ENCODE data around the gene PLPP2.

PLPP2 gene

GRCh38 chr19:328025-328505 lies 36.9 kb upstream of the PLPP2 start:
- Histone ChIP-seq H3K4me3 (ENCODE audit: low read length in 2 of 2) (no peak overlapping the region), H3K27ac (ENCODE audit: low read length) (no peak overlapping the region), H3K27me3 (ENCODE audit: control insufficient read depth in 1 of 2, insufficient read depth in 2 of 2, low read length in 2 of 2) (no peaks in the 10 kb centered on the region), H3K36me3 (ENCODE audit: control insufficient read depth in 2 of 2, insufficient read depth in 2 of 2, low read length in 2 of 2) (peaks cover 51 to 67% of the 10 kb centered on the region in 2 donors), H3K9ac (ENCODE audit: low read length in 2 of 2) (no peak overlapping the region), H3K9me3 (ENCODE audit: control insufficient read depth in 2 of 2, low read length in 2 of 2) (peaks cover 0 to 3% of the 10 kb centered on the region in 2 donors), H3K4me1 (ENCODE audit: control insufficient read depth, insufficient read depth, low read length) (no peaks in the 10 kb centered on the region)

DNA sequence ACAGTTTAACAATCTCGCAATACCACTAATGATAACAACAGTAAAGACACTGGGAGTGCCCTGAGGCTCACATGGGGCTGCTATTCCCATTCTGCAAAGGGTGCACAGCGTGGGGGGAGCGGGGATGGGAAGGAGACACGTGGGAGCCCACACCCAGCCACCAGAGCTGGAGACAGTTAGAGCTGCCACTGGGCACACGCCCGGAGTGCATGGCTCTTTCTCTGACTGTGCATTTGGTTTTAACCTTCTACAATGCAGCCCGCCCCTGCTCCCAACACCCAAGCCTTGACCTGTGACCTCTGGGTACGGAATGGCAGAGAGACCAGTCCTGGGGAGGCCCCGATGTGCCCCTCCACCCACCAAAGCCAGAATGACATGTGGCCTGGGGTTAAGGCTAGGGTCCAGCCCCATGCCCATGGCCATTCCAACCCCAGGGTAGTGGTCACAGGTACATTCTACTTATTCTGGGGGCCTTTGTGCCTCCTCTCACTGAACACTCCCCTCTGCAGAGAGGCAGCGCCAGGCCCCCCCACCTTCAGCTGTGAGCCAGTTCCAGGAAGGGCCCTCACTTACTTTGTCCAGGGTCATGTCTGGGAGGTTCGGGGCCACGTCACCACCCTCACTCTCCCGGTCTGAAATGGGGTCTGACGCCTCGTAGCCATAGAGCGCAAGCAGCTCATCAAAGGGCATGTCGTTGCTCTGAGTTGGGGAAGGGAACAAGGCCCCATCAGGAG lies 36.3 kb upstream of the PLPP2 start:
- Histone ChIP-seq H3K9me3 (ENCODE audit: control insufficient read depth in 2 of 2, low read length in 2 of 2) (peaks cover 0 to 3% of the 10 kb centered on the region in 2 donors), H3K4me1 (ENCODE audit: control insufficient read depth, insufficient read depth, low read length) (no peaks in the 10 kb centered on the region), H3K9ac (ENCODE audit: low read length in 2 of 2) (no peak overlapping the region), H3K36me3 (ENCODE audit: control insufficient read depth in 2 of 2, insufficient read depth in 2 of 2, low read length in 2 of 2) (peaks cover 56 to 71% of the 10 kb centered on the region in 2 donors), H3K27ac (ENCODE audit: low read length) (no peak overlapping the region), H3K27me3 (ENCODE audit: control insufficient read depth in 1 of 2, insufficient read depth in 2 of 2, low read length in 2 of 2) (no peaks in the 10 kb centered on the region), H3K4me3 (ENCODE audit: low read length in 2 of 2) (no peak overlapping the region)

DNA sequence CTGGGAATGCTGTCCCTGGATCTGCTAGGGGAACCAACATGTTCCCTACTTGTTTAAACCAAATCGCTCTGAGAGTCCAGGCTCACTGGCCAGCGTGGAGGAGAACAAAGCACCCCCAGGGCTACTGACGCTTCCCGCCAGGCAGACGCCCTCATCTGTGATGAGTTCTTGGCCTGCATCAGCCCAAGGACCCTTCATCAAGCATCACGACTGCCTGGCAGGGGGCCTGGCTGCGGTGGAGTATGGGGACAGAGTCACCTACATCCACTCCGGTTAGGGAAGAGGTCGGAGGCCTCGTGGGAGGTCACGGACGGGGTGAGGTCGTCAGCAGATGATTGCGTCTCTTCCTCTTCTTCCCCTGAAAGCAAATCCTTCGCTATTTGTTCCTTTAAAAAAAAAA lies 35.7 kb upstream of the PLPP2 start:
- Histone ChIP-seq H3K4me3 (ENCODE audit: low read length in 2 of 2) (no peak overlapping the region), H3K4me1 (ENCODE audit: control insufficient read depth, insufficient read depth, low read length) (no peaks in the 10 kb centered on the region), H3K9me3 (ENCODE audit: control insufficient read depth in 2 of 2, low read length in 2 of 2) (peaks cover 0 to 3% of the 10 kb centered on the region in 2 donors), H3K27ac (ENCODE audit: low read length) (no peak overlapping the region), H3K36me3 (ENCODE audit: control insufficient read depth in 2 of 2, insufficient read depth in 2 of 2, low read length in 2 of 2) (peaks cover 57 to 74% of the 10 kb centered on the region in 2 donors), H3K27me3 (ENCODE audit: control insufficient read depth in 1 of 2, insufficient read depth in 2 of 2, low read length in 2 of 2) (no peaks in the 10 kb centered on the region), H3K9ac (ENCODE audit: low read length in 2 of 2) (no peak overlapping the region)

GRCh38 chr19:325937-326565 lies 34.8 kb upstream of the PLPP2 start:
- H3K4me3 ChIP-seq (ENCODE audit: low read length in 2 of 2), result no peak overlapping the region
- H3K27ac ChIP-seq (ENCODE audit: low read length), result no peak overlapping the region
- H3K27me3 ChIP-seq (ENCODE audit: control insufficient read depth in 1 of 2, insufficient read depth in 2 of 2, low read length in 2 of 2), result no peaks in the 10 kb centered on the region
- peaks cover 0 to 3% of the 10 kb centered on the region in 2 donors for H3K9me3 ChIP-seq (ENCODE audit: control insufficient read depth in 2 of 2, low read length in 2 of 2)
- no peak overlapping the region for H3K9ac ChIP-seq (ENCODE audit: low read length in 2 of 2)
- peaks cover 54 to 75% of the 10 kb centered on the region in 2 donors for H3K36me3 ChIP-seq (ENCODE audit: control insufficient read depth in 2 of 2, insufficient read depth in 2 of 2, low read length in 2 of 2)
- no peaks in the 10 kb centered on the region for H3K4me1 ChIP-seq (ENCODE audit: control insufficient read depth, insufficient read depth, low read length)

DNA sequence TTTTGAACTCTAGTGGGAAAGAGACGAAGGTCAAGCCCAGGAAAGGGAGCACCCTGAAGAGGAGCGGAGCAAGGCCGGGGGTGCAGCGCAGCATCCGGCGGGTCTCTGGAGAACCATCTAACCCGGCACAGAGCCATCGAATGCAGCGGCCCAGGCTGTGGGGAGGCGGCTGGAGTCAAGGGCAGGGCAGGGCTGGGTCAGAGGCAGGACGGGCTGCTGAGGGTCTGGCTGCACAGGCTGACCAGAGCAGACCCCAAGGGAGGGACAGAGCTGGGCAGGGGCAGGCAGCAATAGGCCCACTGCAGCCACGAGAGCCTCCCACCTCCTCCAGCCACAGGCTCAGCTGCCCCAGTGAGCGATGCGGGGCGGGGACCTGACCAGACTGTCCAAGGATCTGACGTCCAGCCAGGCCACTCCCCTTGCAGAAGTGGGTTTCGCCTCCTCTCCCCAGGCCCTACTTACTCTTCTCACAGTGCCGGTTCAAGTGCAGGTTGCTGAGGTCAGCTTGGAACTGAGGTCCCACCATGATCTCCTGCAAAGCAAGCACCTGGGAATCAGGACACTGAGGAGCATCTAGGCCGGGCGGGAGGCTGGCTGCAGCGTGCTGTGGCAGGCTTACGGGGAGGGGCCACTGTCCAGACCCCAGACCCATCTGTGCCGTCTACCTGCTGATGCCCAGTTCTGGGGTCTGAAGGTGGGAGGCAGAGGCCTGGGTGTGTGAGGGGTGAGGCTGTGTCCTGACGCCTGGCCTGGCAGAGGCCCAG lies 34.2 kb upstream of the PLPP2 start:
- Histone ChIP-seq H3K4me1 (ENCODE audit: control insufficient read depth, insufficient read depth, low read length) (no peaks in the 10 kb centered on the region), H3K4me3 (ENCODE audit: low read length in 2 of 2) (no peak overlapping the region), H3K27ac (ENCODE audit: low read length) (no peak overlapping the region), H3K9me3 (ENCODE audit: control insufficient read depth in 2 of 2, low read length in 2 of 2) (peaks cover 0 to 3% of the 10 kb centered on the region in 2 donors), H3K36me3 (ENCODE audit: control insufficient read depth in 2 of 2, insufficient read depth in 2 of 2, low read length in 2 of 2) (peaks cover 50 to 71% of the 10 kb centered on the region in 2 donors), H3K9ac (ENCODE audit: low read length in 2 of 2) (no peak overlapping the region), H3K27me3 (ENCODE audit: control insufficient read depth in 1 of 2, insufficient read depth in 2 of 2, low read length in 2 of 2) (no peaks in the 10 kb centered on the region)

GRCh38 chr19:324716-325115 lies 33.5 kb upstream of the PLPP2 start:
- no peaks in the 10 kb centered on the region for H3K27me3 ChIP-seq (ENCODE audit: control insufficient read depth in 1 of 2, insufficient read depth in 2 of 2, low read length in 2 of 2)
- peaks cover 0 to 3% of the 10 kb centered on the region in 2 donors for H3K9me3 ChIP-seq (ENCODE audit: control insufficient read depth in 2 of 2, low read length in 2 of 2)
- H3K4me1 ChIP-seq (ENCODE audit: control insufficient read depth, insufficient read depth, low read length), result no peaks in the 10 kb centered on the region
- no peak overlapping the region for H3K9ac ChIP-seq (ENCODE audit: low read length in 2 of 2)
- no peak overlapping the region for H3K4me3 ChIP-seq (ENCODE audit: low read length in 2 of 2)
- no peak overlapping the region for H3K27ac ChIP-seq (ENCODE audit: low read length)
- peaks cover 47 to 69% of the 10 kb centered on the region in 2 donors for H3K36me3 ChIP-seq (ENCODE audit: control insufficient read depth in 2 of 2, insufficient read depth in 2 of 2, low read length in 2 of 2)

DNA sequence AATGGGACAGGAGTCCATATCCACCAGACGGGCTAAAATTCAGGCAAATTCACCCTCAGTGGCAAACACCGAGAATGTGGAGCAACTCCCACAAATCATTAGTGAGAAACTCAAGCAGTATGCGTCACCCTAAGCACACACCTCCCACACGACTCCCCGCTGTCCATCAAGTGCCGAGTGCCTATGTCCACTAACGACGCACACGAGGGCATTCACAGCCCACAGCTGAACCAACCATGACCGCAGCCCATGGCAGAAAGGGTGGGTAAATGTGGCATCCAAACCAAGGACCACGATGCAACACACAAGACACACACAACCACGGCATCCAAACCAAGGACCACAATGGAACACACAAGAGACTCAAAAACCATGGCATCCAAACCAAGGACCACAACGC lies 31.4 kb upstream of the PLPP2 start:
- peaks cover 30 to 50% of the 10 kb centered on the region in 2 donors for H3K36me3 ChIP-seq (ENCODE audit: control insufficient read depth in 2 of 2, insufficient read depth in 2 of 2, low read length in 2 of 2)
- H3K4me1 ChIP-seq (ENCODE audit: control insufficient read depth, insufficient read depth, low read length), result no peaks in the 10 kb centered on the region
- H3K27me3 ChIP-seq (ENCODE audit: control insufficient read depth in 1 of 2, insufficient read depth in 2 of 2, low read length in 2 of 2), result no peaks in the 10 kb centered on the region
- no peak overlapping the region for H3K27ac ChIP-seq (ENCODE audit: low read length)
- no peak overlapping the region for H3K9ac ChIP-seq (ENCODE audit: low read length in 2 of 2)
- no peak overlapping the region for H3K4me3 ChIP-seq (ENCODE audit: low read length in 2 of 2)
- no peaks in the 10 kb centered on the region for H3K9me3 ChIP-seq (ENCODE audit: control insufficient read depth in 2 of 2, low read length in 2 of 2)

- peaks cover 18 to 33% of the 10 kb centered on the region in 2 donors for H3K36me3 ChIP-seq (ENCODE audit: control insufficient read depth in 2 of 2, insufficient read depth in 2 of 2, low read length in 2 of 2)
- no peaks in the 10 kb centered on the region for H3K4me1 ChIP-seq (ENCODE audit: control insufficient read depth, insufficient read depth, low read length)
- no peak overlapping the region for H3K27ac ChIP-seq (ENCODE audit: low read length)
- H3K9ac ChIP-seq (ENCODE audit: low read length in 2 of 2), result no peak overlapping the region
- no peak overlapping the region for H3K4me3 ChIP-seq (ENCODE audit: low read length in 2 of 2)
- no peaks in the 10 kb centered on the region for H3K27me3 ChIP-seq (ENCODE audit: control insufficient read depth in 1 of 2, insufficient read depth in 2 of 2, low read length in 2 of 2)
- no peaks in the 10 kb centered on the region for H3K9me3 ChIP-seq (ENCODE audit: control insufficient read depth in 2 of 2, low read length in 2 of 2)
Measured at GRCh38 chr19:318509-318774, 27.2 kb upstream of the PLPP2 start.

- Histone ChIP-seq H3K27ac (ENCODE audit: low read length) (no peak overlapping the region), H3K36me3 (ENCODE audit: control insufficient read depth in 2 of 2, insufficient read depth in 2 of 2, low read length in 2 of 2) (peaks cover 18 to 30% of the 10 kb centered on the region in 2 donors), H3K9ac (ENCODE audit: low read length in 2 of 2) (no peak overlapping the region), H3K27me3 (ENCODE audit: control insufficient read depth in 1 of 2, insufficient read depth in 2 of 2, low read length in 2 of 2) (no peaks in the 10 kb centered on the region), H3K9me3 (ENCODE audit: control insufficient read depth in 2 of 2, low read length in 2 of 2) (no peaks in the 10 kb centered on the region), H3K4me1 (ENCODE audit: control insufficient read depth, insufficient read depth, low read length) (no peaks in the 10 kb centered on the region), H3K4me3 (ENCODE audit: low read length in 2 of 2) (no peak overlapping the region)
Measured at GRCh38 chr19:317710-318508, 26.7 kb upstream of the PLPP2 start.

DNA sequence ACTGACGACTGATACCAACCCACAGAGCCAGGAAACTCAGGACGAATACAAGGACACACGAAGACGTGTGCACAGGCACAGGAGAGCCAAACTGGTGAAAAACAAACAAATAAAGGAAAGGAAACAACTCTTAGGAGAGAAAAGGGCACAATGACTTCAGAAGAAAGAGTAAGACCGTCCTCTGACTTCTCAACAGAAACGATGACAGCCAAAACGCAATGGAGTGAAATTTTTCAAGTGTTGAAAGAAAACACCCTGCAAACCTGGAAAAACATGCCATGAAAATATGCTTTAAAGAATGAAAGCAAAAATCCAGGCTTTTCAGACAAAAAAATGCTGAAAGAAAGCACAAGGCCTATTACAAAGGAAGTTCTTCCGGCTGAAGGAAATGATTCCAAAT lies 24.6 kb upstream of the PLPP2 start:
- H3K36me3 ChIP-seq (ENCODE audit: control insufficient read depth in 2 of 2, insufficient read depth in 2 of 2, low read length in 2 of 2), result peaks cover 16 to 26% of the 10 kb centered on the region in 2 donors

More for the DNA sequence above, 24.6 kb upstream of the PLPP2 start:
- Histone ChIP-seq H3K27ac (ENCODE audit: low read length) (no peak overlapping the region), H3K4me1 (ENCODE audit: control insufficient read depth, insufficient read depth, low read length) (no peaks in the 10 kb centered on the region), H3K9ac (ENCODE audit: low read length in 2 of 2) (no peak overlapping the region), H3K27me3 (ENCODE audit: control insufficient read depth in 1 of 2, insufficient read depth in 2 of 2, low read length in 2 of 2) (no peaks in the 10 kb centered on the region), H3K9me3 (ENCODE audit: control insufficient read depth in 2 of 2, low read length in 2 of 2) (no peaks in the 10 kb centered on the region), H3K4me3 (ENCODE audit: low read length in 2 of 2) (no peak overlapping the region)
